ENCODE data around the gene NUPR1. TPM values are rescaled to one million over a fixed set of nuclear protein-coding genes. Genes with fewer than 3 reads are reported as not detected.
"Not testable (repeated sequence)": the region's sequence is repeated elsewhere in the genome, so short reads cannot be mapped to it uniquely, and the experiment has no call there.

The NUPR1 gene
- polyA plus RNA-seq, 2 of the 4 experiments (the other 2 are of a cell fraction) = 29.3 to 47.8 TPM

DNA sequence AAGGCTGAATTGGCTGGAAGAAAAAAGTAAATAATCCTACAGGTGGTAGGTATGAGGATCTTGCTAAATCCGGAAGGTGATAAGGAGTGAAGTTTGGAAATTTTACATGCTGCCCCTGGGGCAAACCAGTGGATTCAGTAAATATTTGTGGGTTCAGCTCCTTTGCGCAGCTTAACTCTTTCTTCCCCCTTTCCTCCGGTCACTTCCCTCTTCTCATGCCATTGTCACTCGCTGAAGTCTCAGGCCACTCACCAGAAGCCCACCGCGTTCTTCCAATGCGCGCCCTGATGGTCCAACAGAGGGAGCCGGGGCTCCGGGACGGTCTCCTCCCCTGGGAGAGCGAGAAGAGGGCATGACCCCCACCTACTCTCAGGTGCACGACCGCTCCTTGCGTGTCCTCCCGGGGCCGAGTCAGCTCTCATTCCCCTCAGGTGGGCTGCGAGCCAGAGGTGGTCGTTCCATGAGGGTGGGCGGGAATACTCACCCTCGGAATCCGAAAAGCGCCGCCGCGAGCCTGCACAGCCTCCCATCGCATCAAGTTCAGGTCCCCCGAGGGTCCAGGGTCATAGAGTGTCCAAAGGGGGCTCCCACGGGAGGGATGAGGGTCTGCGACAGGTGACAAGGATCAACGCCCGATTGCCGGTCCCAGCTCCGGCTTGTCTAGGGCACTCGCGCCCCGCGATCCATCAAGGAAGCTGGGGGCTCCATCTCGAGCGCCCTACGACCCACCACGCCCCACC lies 47.4 kb downstream of the NUPR1 start (continued):
- TF ChIP-seq, protein P1, sequence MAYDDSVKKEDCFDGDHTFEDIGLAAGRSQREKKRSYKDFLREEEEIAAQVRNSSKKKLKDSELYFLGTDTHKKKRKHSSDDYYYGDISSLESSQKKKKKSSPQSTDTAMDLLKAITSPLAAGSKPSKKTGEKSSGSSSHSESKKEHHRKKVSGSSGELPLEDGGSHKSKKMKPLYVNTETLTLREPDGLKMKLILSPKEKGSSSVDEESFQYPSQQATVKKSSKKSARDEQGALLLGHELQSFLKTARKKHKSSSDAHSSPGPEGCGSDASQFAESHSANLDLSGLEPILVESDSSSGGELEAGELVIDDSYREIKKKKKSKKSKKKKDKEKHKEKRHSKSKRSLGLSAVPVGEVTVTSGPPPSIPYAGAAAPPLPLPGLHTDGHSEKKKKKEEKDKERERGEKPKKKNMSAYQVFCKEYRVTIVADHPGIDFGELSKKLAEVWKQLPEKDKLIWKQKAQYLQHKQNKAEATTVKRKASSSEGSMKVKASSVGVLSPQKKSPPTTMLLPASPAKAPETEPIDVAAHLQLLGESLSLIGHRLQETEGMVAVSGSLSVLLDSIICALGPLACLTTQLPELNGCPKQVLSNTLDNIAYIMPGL (CRISPR knock-in tag; IDR thresholded peaks at IDR 0.05; ENCODE audit: borderline replicate concordance) = no peak
- TF ChIP-seq PHF8 (IDR thresholded peaks at IDR 0.05; ENCODE audit: borderline replicate concordance, low read depth) = peak; percentile 29; the same call in 1 of the 2 replicates

DNA sequence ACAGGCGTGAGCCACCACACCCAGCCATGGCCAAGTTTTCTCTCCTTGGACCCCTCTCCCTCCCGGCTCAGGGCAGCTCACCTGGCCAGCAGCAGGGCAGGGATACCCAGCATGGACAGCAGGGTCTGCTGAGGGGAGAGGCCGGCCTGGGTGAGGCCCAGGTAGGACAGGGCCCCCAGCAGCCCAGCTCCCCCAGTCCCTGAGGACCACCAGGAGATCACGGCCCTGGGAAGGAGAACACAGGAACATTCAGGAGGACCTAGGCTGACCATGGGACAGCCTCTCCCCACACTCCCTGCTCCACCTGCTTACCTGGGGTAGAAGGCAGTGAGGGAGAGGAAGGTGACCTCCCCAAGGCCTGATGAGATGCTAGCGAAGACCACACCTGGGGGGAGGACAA lies 52.5 kb downstream of the NUPR1 start:
- ChIA-PET POLR2A (no interaction called here), CTCF (interaction anchor here (0.7 to 1.0 kb wide), 2 partner anchors 159 to 1469 kb away, joined by 3 read pairs; no protein-coding TSS in a partner anchor)
- no peak overlapping the region for H3K27ac ChIP-seq
- DNase-seq (ENCODE audit: low read depth in 1 of 2, low spot score in 1 of 2) = no peak
- H3K4me2 ChIP-seq = no peak overlapping the region
- TF ChIP-seq HOXB13 (CRISPR knock-in tag; IDR thresholded peaks at IDR 0.05; ENCODE audit: low read depth) (no peak), CHD4 (IDR thresholded peaks at IDR 0.05; ENCODE audit: borderline replicate concordance) (no peak), CTCF (IDR thresholded peaks at IDR 0.05) (no peak)
- TF ChIP-seq, protein P2, sequence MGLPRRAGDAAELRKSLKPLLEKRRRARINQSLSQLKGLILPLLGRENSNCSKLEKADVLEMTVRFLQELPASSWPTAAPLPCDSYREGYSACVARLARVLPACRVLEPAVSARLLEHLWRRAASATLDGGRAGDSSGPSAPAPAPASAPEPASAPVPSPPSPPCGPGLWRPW (IDR thresholded peaks at IDR 0.05) = no peak
- 88% methylated on average over 1 of the region's 5 CpGs for WGBS (ENCODE audit: missing lambda C conversion rate)
- H3K4me1 ChIP-seq = peaks cover 6% of the 10 kb centered on the region; the same call in 1 of the 3 replicates
- ATAC-seq = no peak
- H3K4me3 ChIP-seq = no peak overlapping the region
- H3K9me3 ChIP-seq = no peaks in the 10 kb centered on the region
- FAIRE-seq = no peak

DNA sequence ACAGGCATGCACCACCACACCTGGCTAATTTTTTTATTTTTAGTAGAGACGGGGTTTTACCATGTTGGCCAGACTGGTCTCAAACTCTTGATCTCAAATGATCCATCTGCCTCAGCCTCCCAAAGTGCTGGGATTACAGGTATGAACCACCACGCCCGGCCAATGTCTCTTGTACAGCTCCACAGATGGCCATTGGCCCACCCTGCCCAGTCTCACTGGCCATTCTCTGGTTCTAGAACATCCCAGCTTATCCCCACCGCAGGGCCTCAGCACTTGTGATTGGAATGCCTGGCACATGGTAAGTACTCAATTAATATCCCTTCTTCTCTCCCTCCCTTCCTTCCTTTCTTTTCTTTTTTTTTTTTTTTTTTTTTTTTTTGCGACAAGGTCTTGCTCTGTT lies 55.4 kb downstream of the NUPR1 start:
- H3K4me1 ChIP-seq; H3K4me2 ChIP-seq; FAIRE-seq; H3K9me3 ChIP-seq; POLR2A ChIA-PET; H3K4me3 ChIP-seq; DNase-seq (ENCODE audit: low read depth in 1 of 2, low spot score in 1 of 2); ATAC-seq; H3K27ac ChIP-seq: not testable (repeated sequence)
- 97% methylated on average over 5 of the region's 5 CpGs for whole genome bisulfite sequencing (ENCODE audit: missing lambda C conversion rate)
- CTCF ChIA-PET = interaction anchor here (1.6 kb wide), 1 partner anchor 10 kb away, joined by 3 read pairs; no protein-coding TSS in a partner anchor

Other genes starting within 250 kb of the NUPR1 start
- gene SBK1, start 246.4 kb downstream of the NUPR1 start, polyA plus RNA-seq (2011; rRNA removed) = 0.13 and 0.20 TPM in 2 replicates
- gene SBK1, start 246.4 kb downstream of the NUPR1 start, polyA plus RNA-seq (2017; fragmentation: RNase III; extraction: RNeasy Plus Mini Kit Qiagen cat#74134 plus additional on column Dnase treatment) = 0.28 to 0.45 TPM (median 0.43 TPM) in 3 replicates
- gene NPIPB6, start 175.5 kb downstream of the NUPR1 start, polyA plus RNA-seq (2011; rRNA removed) = 3.8 and 5.2 TPM in 2 replicates
- 3.6 to 3.8 TPM (median 3.7 TPM) in 3 replicates for gene NPIPB6, start 175.5 kb downstream of the NUPR1 start, polyA plus RNA-seq (2017; fragmentation: RNase III; extraction: RNeasy Plus Mini Kit Qiagen cat#74134 plus additional on column Dnase treatment)
- 33.1 and 77.6 TPM in 2 replicates for gene EIF3CL, start 135.1 kb downstream of the NUPR1 start, polyA plus RNA-seq (2011; rRNA removed)
- gene EIF3CL, start 135.1 kb downstream of the NUPR1 start, polyA plus RNA-seq (2017; fragmentation: RNase III; extraction: RNeasy Plus Mini Kit Qiagen cat#74134 plus additional on column Dnase treatment) = 131 to 146 TPM (median 138 TPM) in 3 replicates
- gene NPIPB7, start 66.6 kb downstream of the NUPR1 start, polyA plus RNA-seq (2011; rRNA removed) = 0.13 and 0.38 TPM in 2 replicates
- gene NPIPB7, start 66.6 kb downstream of the NUPR1 start, polyA plus RNA-seq (2017; fragmentation: RNase III; extraction: RNeasy Plus Mini Kit Qiagen cat#74134 plus additional on column Dnase treatment) = 0.61 to 0.80 TPM (median 0.66 TPM) in 3 replicates
- 17.4 and 22.3 TPM in 2 replicates for gene CLN3, start 46.9 kb downstream of the NUPR1 start, polyA plus RNA-seq (2011; rRNA removed)
- 18.0 to 22.2 TPM (median 21.5 TPM) in 3 replicates for gene CLN3, start 46.9 kb downstream of the NUPR1 start, polyA plus RNA-seq (2017; fragmentation: RNase III; extraction: RNeasy Plus Mini Kit Qiagen cat#74134 plus additional on column Dnase treatment)
- 0.01 TPM in 1 of 2 replicates, not detected in the other for gene APOBR, start 44.3 kb downstream of the NUPR1 start, polyA plus RNA-seq (2011; rRNA removed)
- 0.05 to 0.08 TPM (median 0.07 TPM) in 3 replicates for gene APOBR, start 44.3 kb downstream of the NUPR1 start, polyA plus RNA-seq (2017; fragmentation: RNase III; extraction: RNeasy Plus Mini Kit Qiagen cat#74134 plus additional on column Dnase treatment)
- gene IL27, start 32.1 kb downstream of the NUPR1 start, polyA plus RNA-seq (2011; rRNA removed) = not detected in 2 replicates
- gene IL27, start 32.1 kb downstream of the NUPR1 start, polyA plus RNA-seq (2017; fragmentation: RNase III; extraction: RNeasy Plus Mini Kit Qiagen cat#74134 plus additional on column Dnase treatment) = not detected in 3 replicates
- 3.3 and 4.5 TPM in 2 replicates for gene SGF29, start 14.9 kb upstream of the NUPR1 start, polyA plus RNA-seq (2011; rRNA removed)
- gene SGF29, start 14.9 kb upstream of the NUPR1 start, polyA plus RNA-seq (2017; fragmentation: RNase III; extraction: RNeasy Plus Mini Kit Qiagen cat#74134 plus additional on column Dnase treatment) = 19.3 to 20.8 TPM (median 20.3 TPM) in 3 replicates
- gene SULT1A2, start 58.1 kb upstream of the NUPR1 start, polyA plus RNA-seq (2011; rRNA removed) = 0.06 and 0.17 TPM in 2 replicates
- gene SULT1A2, start 58.1 kb upstream of the NUPR1 start, polyA plus RNA-seq (2017; fragmentation: RNase III; extraction: RNeasy Plus Mini Kit Qiagen cat#74134 plus additional on column Dnase treatment) = 0.09 to 0.18 TPM in 2 of 3 replicates, not detected in the other
- gene SULT1A1, start 71.1 kb upstream of the NUPR1 start, polyA plus RNA-seq (2011; rRNA removed) = 2.5 and 3.5 TPM in 2 replicates
- 4.0 to 5.2 TPM (median 4.8 TPM) in 3 replicates for gene SULT1A1, start 71.1 kb upstream of the NUPR1 start, polyA plus RNA-seq (2017; fragmentation: RNase III; extraction: RNeasy Plus Mini Kit Qiagen cat#74134 plus additional on column Dnase treatment)
- 0.87 and 0.98 TPM in 2 replicates for gene NPIPB8, start 99.1 kb upstream of the NUPR1 start, polyA plus RNA-seq (2011; rRNA removed)
- gene NPIPB8, start 99.1 kb upstream of the NUPR1 start, polyA plus RNA-seq (2017; fragmentation: RNase III; extraction: RNeasy Plus Mini Kit Qiagen cat#74134 plus additional on column Dnase treatment) = 0.30 to 1.0 TPM (median 0.74 TPM) in 3 replicates
- gene EIF3C, start 172.5 kb upstream of the NUPR1 start, polyA plus RNA-seq (2011; rRNA removed) = 195 and 326 TPM in 2 replicates
- 164 to 225 TPM (median 191 TPM) in 3 replicates for gene EIF3C, start 172.5 kb upstream of the NUPR1 start, polyA plus RNA-seq (2017; fragmentation: RNase III; extraction: RNeasy Plus Mini Kit Qiagen cat#74134 plus additional on column Dnase treatment)
- gene NPIPB9, start 212.8 kb upstream of the NUPR1 start, polyA plus RNA-seq (2011; rRNA removed) = 4.6 and 4.9 TPM in 2 replicates
- gene NPIPB9, start 212.8 kb upstream of the NUPR1 start, polyA plus RNA-seq (2017; fragmentation: RNase III; extraction: RNeasy Plus Mini Kit Qiagen cat#74134 plus additional on column Dnase treatment) = 1.7 to 2.5 TPM (median 2.1 TPM) in 3 replicates

Data from A549 (cell line).